Stomach (tissue), 19 donors: ENCODE data around the gene EVC. TPM values are rescaled to one million over a fixed set of nuclear protein-coding genes. Genes with fewer than 3 reads are reported as not detected.

Source experiments
- DNase-seq, 2 donors: peaks; one replicate each; pipeline versions ENCODE4 v3.0.0 to v3.0.0-alpha.2; 2013 to 2019
- H3K27ac ChIP-seq, 5 donors: fragments of 200-600 bp in 4 of 5; sonication (generic) in 4 of 5; one replicate each; pipeline ENCODE4 v1.5.1; 2013 to 2019; ENCODE audit warnings: mild to moderate bottlenecking in 1 of 5, moderate library complexity in 1 of 5
- H3K27me3 ChIP-seq, 3 donors: fragments of 200-600 bp; sonication (generic); one replicate each; pipeline ENCODE4 v1.5.1; 2017 to 2019; ENCODE audit warnings: mixed run types in 1 of 3
- H3K36me3 ChIP-seq, 4 donors: fragments of 200-600 bp; sonication (generic); 1 replicate in 3 of 4; 2 replicates in 1 of 4; pipeline ENCODE4 v1.5.1; 2016 to 2019
- H3K4me1 ChIP-seq, 4 donors: fragments of 200-600 bp; sonication (generic); one replicate each; pipeline ENCODE4 v1.5.1; 2016 to 2019
- H3K4me3 ChIP-seq, 4 donors: fragments of 200-600 bp; sonication (generic) in 3 of 4; one replicate each; pipeline ENCODE4 v1.5.1; 2016 to 2019; ENCODE audit warnings: mild to moderate bottlenecking in 1 of 4
- H3K9me3 ChIP-seq, 4 donors: fragments of 200-600 bp; sonication (generic); one replicate each; pipeline ENCODE4 v1.5.1; 2016 to 2019
- CTCF ChIP-seq, 7 experiments: fragments of 450-650 bp in 4 of 7; fragments of 200-600 bp in 3 of 7; sonication (generic) in 3 of 7; IDR thresholded peaks; one replicate each; pipeline ENCODE4 v1.5.1; 2016 to 2019; ENCODE audit warnings: antibody characterized with exemption in 7 of 7, control low read depth in 2 of 7, mild to moderate bottlenecking in 1 of 7
- EP300 ChIP-seq: sonication (generic); formaldehyde crosslinking; IDR thresholded peaks from one replicate; pipeline ENCODE4 v1.6.1; 2017; ENCODE audit warnings: antibody characterized with exemption
- POLR2A ChIP-seq, 4 donors: fragments of 450-650 bp; IDR thresholded peaks; one replicate each; pipeline ENCODE4 v1.6.1; 2016; ENCODE audit warnings: antibody characterized with exemption in 4 of 4, control low read depth in 2 of 4, mild to moderate bottlenecking in 1 of 4, moderate library complexity in 1 of 4
- POLR2AphosphoS5 ChIP-seq, 3 donors: sonication (generic); formaldehyde crosslinking; IDR thresholded peaks; one replicate each; pipeline ENCODE4 v1.6.1; 2016; ENCODE audit warnings: antibody characterized with exemption in 3 of 3
- whole genome bisulfite sequencing, 5 donors: extraction: QIAGEN DNeasy Blood & Tissue Kit in 3 of 5; methylation state at CpG; one replicate each; pipeline versions ENCODE4 v1.1.5 to v1.1.7; 2013 to 2018; 5-methylcytosine and 5-hydroxymethylcytosine counted together
- intact Hi-C: fragments of 100-400 bp; cut with DNase I; formaldehyde crosslinking; loops from one replicate; pipeline ENCODE4 v1.15.1; 2023; ENCODE audit warnings: low total_unique reads
- long read RNA-seq, 10 donors: transcript quantifications; one replicate each; lab custom pipeline, GENCODE V29; 2026
- polyA plus RNA-seq, 3 donors: library from polyadenylated mRNA; stranded (reverse); fragments of 200-250 nt; gene quantifications; one replicate each; pipeline ENCODE4 v1.2.3, GENCODE V29; 2013
- total RNA-seq, 5 donors: library from RNA; depleted of rRNA; stranded (reverse); fragments of >200 nt; gene quantifications; one replicate each; pipeline versions ENCODE4 v1.1.0 to v1.2.3, GENCODE V29; 2014 to 2016
- donor health status: healthy with polysubstance abuse.
- donor health status: Bipolar disorder and iron deficiency.
- donor health status: healthy.

EVC gene
- 100 to 1,000 TPM in 1 of 5 donors, 10 to 100 TPM in 3, 1 to 10 TPM in 1; 7.0 to 346 (median 18.7) TPM for total RNA-seq
- 1 to 10 TPM; 1.5 to 2.8 (median 2.1) TPM for polyA plus RNA-seq
- long read RNA-seq, donor 1 = 0 reads
- long read RNA-seq, donor 2, full-length matches to known transcripts = 1 of 1 reads
- long read RNA-seq, donor 2, partial matches to known transcripts = 0 of 1 reads
- long read RNA-seq, donor 2, other reads (novel, unspliced or antisense) = 0 of 1 reads
- long read RNA-seq, donor 3 = 0 reads
- long read RNA-seq, donor 4 = 0 reads
- long read RNA-seq, donor 5 = 0 reads
- long read RNA-seq, donor 6 = 0 reads
- long read RNA-seq, donor 7, partial matches to known transcripts = 48 of 55 reads
- long read RNA-seq, donor 7, other reads (novel, unspliced or antisense) = 7 of 55 reads
- long read RNA-seq, donor 8 = 0 reads
- long read RNA-seq, donor 9 = 0 reads
- long read RNA-seq, donor 10 = 0 reads

GRCh38 chr4:5710961-5711478 lies at the start of gene EVC:
Gene EVC (plus strand): TSS chr4:5711201. CDS start chr4:5711381, 180 bp downstream.
- intact Hi-C loops = no loop called here
- H3K27me3 ChIP-seq = peaks cover 0 to 38% (median 20%) of the 10 kb centered on the region in 3 donors
- peak in 1 of 7 experiments; percentile 3 for TF ChIP-seq CTCF (IDR thresholded peaks at IDR 0.05)
- no peak for TF ChIP-seq POLR2A (IDR thresholded peaks at IDR 0.05)
- no peak for TF ChIP-seq EP300
- peak in 1 of 3 donors; percentile 6 for TF ChIP-seq POLR2AphosphoS5 (IDR thresholded peaks at IDR 0.05)
- H3K4me1 ChIP-seq = peaks cover 27 to 64% (median 56%) of the 10 kb centered on the region in 4 donors
- WGBS, 5 donors = 0 to 1% (median 1%) methylated on average over 8 to 49 of the region's 49 CpGs
- H3K4me3 ChIP-seq = peak within 1 kb of the TSS; percentile 53 to 60 (median 58)
- no peaks in the 10 kb centered on the region for H3K36me3 ChIP-seq
- peak within 1 kb of the TSS; percentile 56 to 90 (median 80) for H3K27ac ChIP-seq
- DNase-seq = peak; percentile 62 to 92
- peaks cover 0 to 8% (median 5%) of the 10 kb centered on the region in 4 donors for H3K9me3 ChIP-seq

GRCh38 chr4:5661237-5661636 lies 49.8 kb upstream of the EVC start:
- Histone ChIP-seq H3K4me3 (no peak overlapping the region), H3K27me3 (no peaks in the 10 kb centered on the region), H3K9me3 (peaks cover 0 to 8% (median 2%) of the 10 kb centered on the region in 4 donors), H3K4me1 (no peaks in the 10 kb centered on the region), H3K36me3 (peaks cover 10 to 73% (median 57%) of the 10 kb centered on the region in 4 donors), H3K27ac (no peak overlapping the region)
- TF ChIP-seq POLR2AphosphoS5 (IDR thresholded peaks at IDR 0.05) (no peak), POLR2A (IDR thresholded peaks at IDR 0.05) (no peak)
- 79 to 84% (median 82%) methylated on average over 4 of the region's 4 CpGs for WGBS, 5 donors
- intact Hi-C loops = no loop called here
- DNase-seq = no peak

GRCh38 chr4:5662555-5662954 lies 48.4 kb upstream of the EVC start:
- no peak overlapping the region for H3K27ac ChIP-seq
- no peak for DNase-seq
- H3K4me3 ChIP-seq = no peak overlapping the region
- no peaks in the 10 kb centered on the region for H3K27me3 ChIP-seq
- intact Hi-C loops = no loop called here
- 68 to 84% (median 79%) methylated on average over 1 of the region's 1 CpG for WGBS, 5 donors
- H3K36me3 ChIP-seq = peaks cover 10 to 67% (median 51%) of the 10 kb centered on the region in 4 donors
- peaks cover 0 to 8% (median 3%) of the 10 kb centered on the region in 4 donors for H3K9me3 ChIP-seq
- no peaks in the 10 kb centered on the region for H3K4me1 ChIP-seq
- TF ChIP-seq POLR2AphosphoS5 (IDR thresholded peaks at IDR 0.05) (no peak), EP300 (no peak), CTCF (IDR thresholded peaks at IDR 0.05) (no peak), POLR2A (IDR thresholded peaks at IDR 0.05) (no peak)

GRCh38 chr4:5664778-5665177 lies 46.2 kb upstream of the EVC start:
- no peaks in the 10 kb centered on the region for H3K4me1 ChIP-seq
- WGBS, 5 donors = 92 to 97% (median 95%) methylated on average over 12 of the region's 12 CpGs
- H3K27ac ChIP-seq = no peak overlapping the region
- H3K9me3 ChIP-seq = peaks cover 0 to 8% (median 5%) of the 10 kb centered on the region in 4 donors
- intact Hi-C loops = no loop called here
- no peak for DNase-seq
- no peak for TF ChIP-seq EP300
- TF ChIP-seq POLR2A (IDR thresholded peaks at IDR 0.05) = no peak
- TF ChIP-seq CTCF (IDR thresholded peaks at IDR 0.05) = no peak
- TF ChIP-seq POLR2AphosphoS5 (IDR thresholded peaks at IDR 0.05) = no peak
- H3K27me3 ChIP-seq = no peaks in the 10 kb centered on the region
- peaks cover 10 to 73% (median 51%) of the 10 kb centered on the region in 4 donors for H3K36me3 ChIP-seq
- H3K4me3 ChIP-seq = no peak overlapping the region
